ENCODE measurements around the gene PIK3CA.

Gene PIK3CA

GRCh38 chr3:179148616-179149405, 654 bp downstream of the PIK3CA start:
- H3K4me3 Mint-ChIP-seq, result peak overlapping the region; percentile 95
- no peaks in the 10 kb centered on the region for H3K27me3 Mint-ChIP-seq
- peaks cover 46% of the 10 kb centered on the region for H3K4me1 Mint-ChIP-seq
- H3K9me3 Mint-ChIP-seq, result no peaks in the 10 kb centered on the region
- H3K36me3 Mint-ChIP-seq, result no peaks in the 10 kb centered on the region
- peak overlapping the region; percentile 99 for H3K27ac Mint-ChIP-seq

- no peaks in the 10 kb centered on the region for H3K9me3 Mint-ChIP-seq
- peaks cover 52% of the 10 kb centered on the region for H3K4me1 Mint-ChIP-seq
- no peaks in the 10 kb centered on the region for H3K36me3 Mint-ChIP-seq
- H3K27me3 Mint-ChIP-seq, result no peaks in the 10 kb centered on the region
- H3K4me3 Mint-ChIP-seq, result peak overlapping the region; percentile 95
- peak overlapping the region; percentile 99 for H3K27ac Mint-ChIP-seq
Observed at GRCh38 chr3:179149406-179149867, 1.3 kb downstream of the PIK3CA start.

GRCh38 chr3:179149951-179150350, 1.8 kb downstream of the PIK3CA start:
- Mint-ChIP-seq H3K36me3 (no peaks in the 10 kb centered on the region), H3K27me3 (no peaks in the 10 kb centered on the region), H3K4me3 (peak overlapping the region; percentile 95), H3K27ac (peak overlapping the region; percentile 99), H3K9me3 (no peaks in the 10 kb centered on the region), H3K4me1 (peaks cover 57% of the 10 kb centered on the region)

- no peaks in the 10 kb centered on the region for H3K27me3 Mint-ChIP-seq
- H3K4me1 Mint-ChIP-seq, result peaks cover 58% of the 10 kb centered on the region
- peak overlapping the region; percentile 46 for H3K4me3 Mint-ChIP-seq
- peak overlapping the region; percentile 52 for H3K27ac Mint-ChIP-seq
- no peaks in the 10 kb centered on the region for H3K9me3 Mint-ChIP-seq
- H3K36me3 Mint-ChIP-seq, result no peaks in the 10 kb centered on the region
Observed at GRCh38 chr3:179150610-179151009, 2.5 kb downstream of the PIK3CA start.

GRCh38 chr3:179151474-179151873, 3.3 kb downstream of the PIK3CA start:
- Mint-ChIP-seq H3K4me1 (peaks cover 67% of the 10 kb centered on the region), H3K27ac (peak overlapping the region; percentile 1), H3K4me3 (peak overlapping the region; percentile 5)

GRCh38 chr3:179156170-179156569, 8.0 kb downstream of the PIK3CA start:
- no peak overlapping the region for H3K4me3 Mint-ChIP-seq

More at GRCh38 chr3:179151474-179151873, 3.3 kb downstream of the PIK3CA start:
- Mint-ChIP-seq H3K27me3 (no peaks in the 10 kb centered on the region), H3K9me3 (no peaks in the 10 kb centered on the region), H3K36me3 (no peaks in the 10 kb centered on the region)

GRCh38 chr3:179156775-179157174, 8.6 kb downstream of the PIK3CA start:
- no peaks in the 10 kb centered on the region for H3K9me3 Mint-ChIP-seq
- no peaks in the 10 kb centered on the region for H3K36me3 Mint-ChIP-seq
- no peak overlapping the region for H3K27ac Mint-ChIP-seq

More at GRCh38 chr3:179156170-179156569, 8.0 kb downstream of the PIK3CA start:
- Mint-ChIP-seq H3K27ac (peak overlapping the region; percentile 3), H3K27me3 (no peaks in the 10 kb centered on the region), H3K4me1 (peaks cover 87% of the 10 kb centered on the region), H3K36me3 (no peaks in the 10 kb centered on the region), H3K9me3 (no peaks in the 10 kb centered on the region)

GRCh38 chr3:179158336-179159039, 10.3 kb downstream of the PIK3CA start:
- Mint-ChIP-seq H3K4me1 (peaks cover 85% of the 10 kb centered on the region), H3K4me3 (no peak overlapping the region), H3K36me3 (no peaks in the 10 kb centered on the region), H3K9me3 (no peaks in the 10 kb centered on the region), H3K27me3 (no peaks in the 10 kb centered on the region), H3K27ac (no peak overlapping the region)

More at GRCh38 chr3:179156775-179157174, 8.6 kb downstream of the PIK3CA start:
- Mint-ChIP-seq H3K4me1 (peaks cover 83% of the 10 kb centered on the region), H3K4me3 (no peak overlapping the region), H3K27me3 (no peaks in the 10 kb centered on the region)

GRCh38 chr3:179163503-179163902, 15.3 kb downstream of the PIK3CA start:
- peaks cover 81% of the 10 kb centered on the region for H3K4me1 Mint-ChIP-seq
- H3K4me3 Mint-ChIP-seq, result no peak overlapping the region
- H3K9me3 Mint-ChIP-seq, result no peaks in the 10 kb centered on the region
- no peak overlapping the region for H3K27ac Mint-ChIP-seq
- H3K36me3 Mint-ChIP-seq, result peaks cover 5% of the 10 kb centered on the region
- H3K27me3 Mint-ChIP-seq, result no peaks in the 10 kb centered on the region

- Mint-ChIP-seq H3K4me3 (no peak overlapping the region), H3K9me3 (no peaks in the 10 kb centered on the region), H3K36me3 (peaks cover 5% of the 10 kb centered on the region), H3K4me1 (peaks cover 80% of the 10 kb centered on the region), H3K27ac (no peak overlapping the region), H3K27me3 (no peaks in the 10 kb centered on the region)
Observed at GRCh38 chr3:179164857-179165256, 16.7 kb downstream of the PIK3CA start.

GRCh38 chr3:179166561-179167201, 18.5 kb downstream of the PIK3CA start:
- Mint-ChIP-seq H3K27ac (no peak overlapping the region), H3K4me1 (peaks cover 79% of the 10 kb centered on the region), H3K27me3 (no peaks in the 10 kb centered on the region), H3K36me3 (peaks cover 11% of the 10 kb centered on the region), H3K4me3 (no peak overlapping the region), H3K9me3 (peaks cover 7% of the 10 kb centered on the region)

GRCh38 chr3:179168918-179169317, 20.8 kb downstream of the PIK3CA start:
- Mint-ChIP-seq H3K27ac (no peak overlapping the region), H3K9me3 (peaks cover 7% of the 10 kb centered on the region), H3K36me3 (peaks cover 11% of the 10 kb centered on the region), H3K4me3 (no peak overlapping the region), H3K4me1 (peaks cover 70% of the 10 kb centered on the region), H3K27me3 (no peaks in the 10 kb centered on the region)

- Mint-ChIP-seq H3K36me3 (peaks cover 13% of the 10 kb centered on the region), H3K27me3 (no peaks in the 10 kb centered on the region), H3K9me3 (peaks cover 7% of the 10 kb centered on the region), H3K27ac (no peak overlapping the region), H3K4me1 (peaks cover 73% of the 10 kb centered on the region), H3K4me3 (no peak overlapping the region)
Observed at GRCh38 chr3:179172546-179172945, 24.4 kb downstream of the PIK3CA start.

GRCh38 chr3:179174316-179174715, 26.2 kb downstream of the PIK3CA start:
- H3K4me3 Mint-ChIP-seq, result no peak overlapping the region
- H3K36me3 Mint-ChIP-seq, result peaks cover 8% of the 10 kb centered on the region
- peaks cover 60% of the 10 kb centered on the region for H3K4me1 Mint-ChIP-seq
- H3K27me3 Mint-ChIP-seq, result no peaks in the 10 kb centered on the region
- peaks cover 7% of the 10 kb centered on the region for H3K9me3 Mint-ChIP-seq
- H3K27ac Mint-ChIP-seq, result no peak overlapping the region

GRCh38 chr3:179174898-179175297, 26.7 kb downstream of the PIK3CA start:
- H3K36me3 Mint-ChIP-seq, result peaks cover 7% of the 10 kb centered on the region
- no peak overlapping the region for H3K4me3 Mint-ChIP-seq
- H3K9me3 Mint-ChIP-seq, result peaks cover 7% of the 10 kb centered on the region
- no peaks in the 10 kb centered on the region for H3K27me3 Mint-ChIP-seq
- H3K4me1 Mint-ChIP-seq, result peaks cover 57% of the 10 kb centered on the region
- H3K27ac Mint-ChIP-seq, result peak overlapping the region; percentile 10
